T-helper 9 cell (primary cell): Measurements from ENCODE around the gene DCUN1D3.
"Not testable (repeated sequence)": the region's sequence is repeated elsewhere in the genome, so short reads cannot be mapped to it uniquely, and the experiment has no call there.

ENCODE experiments used
- DNase-seq: peaks from one replicate; pipeline ENCODE4 v3.0.0-alpha.2; 2020

DCUN1D3 gene

GRCh38 chr16:20821682-20822081, 78.5 kb downstream of the DCUN1D3 start:
- DNase-seq, result no peak

DNA sequence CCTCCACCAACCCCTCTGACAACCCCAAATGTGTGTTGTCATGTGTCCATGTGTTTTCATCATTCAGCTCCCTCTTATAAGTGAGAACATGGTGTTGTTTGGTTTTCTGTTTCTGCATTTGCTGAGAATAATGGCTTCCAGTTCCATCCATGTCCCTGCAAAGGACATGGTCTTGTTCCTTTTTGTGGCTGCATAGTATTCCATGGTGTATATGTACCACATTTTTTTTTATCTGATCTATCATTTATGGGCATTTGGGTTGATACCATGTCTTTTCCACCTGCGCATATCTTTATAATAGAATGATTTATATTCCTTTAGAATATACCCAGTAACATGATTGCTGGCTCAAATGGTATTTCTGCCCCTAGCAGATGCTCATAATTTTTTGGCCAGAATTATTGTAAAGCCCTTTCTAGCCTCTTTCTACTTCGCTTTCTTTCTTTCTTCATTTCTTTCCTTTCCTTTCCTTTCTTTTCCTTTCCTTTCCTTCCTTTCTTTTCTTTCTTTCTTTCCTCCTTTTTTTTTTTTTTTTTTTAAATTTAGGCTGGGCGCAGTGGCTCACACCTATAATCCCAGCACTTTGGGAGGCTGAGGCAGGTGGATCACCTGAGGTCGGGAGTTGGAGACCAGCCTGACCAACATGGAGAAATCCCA, 81.1 kb downstream of the DCUN1D3 start:
- no peak for DNase-seq

DNA sequence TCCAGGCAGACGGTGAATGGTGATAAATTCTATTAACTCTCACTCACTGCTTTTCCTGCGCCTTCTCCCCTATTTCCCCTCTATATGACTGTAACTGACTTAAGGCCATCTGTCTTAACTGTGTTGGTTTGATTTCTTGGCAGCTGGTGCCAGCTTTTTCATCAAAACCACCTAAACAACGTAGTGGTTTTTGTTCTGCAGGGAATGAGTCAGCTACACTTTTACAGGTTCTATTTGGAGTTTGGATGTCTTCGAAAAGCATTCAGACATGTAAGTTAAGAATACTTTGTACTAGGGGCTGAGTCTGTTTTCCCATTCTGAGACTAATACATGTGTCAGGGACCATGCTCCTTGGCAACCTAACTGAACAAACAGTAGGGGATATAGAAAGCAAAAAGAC, 85.4 kb downstream of the DCUN1D3 start:
- DNase-seq, result no peak

DNA sequence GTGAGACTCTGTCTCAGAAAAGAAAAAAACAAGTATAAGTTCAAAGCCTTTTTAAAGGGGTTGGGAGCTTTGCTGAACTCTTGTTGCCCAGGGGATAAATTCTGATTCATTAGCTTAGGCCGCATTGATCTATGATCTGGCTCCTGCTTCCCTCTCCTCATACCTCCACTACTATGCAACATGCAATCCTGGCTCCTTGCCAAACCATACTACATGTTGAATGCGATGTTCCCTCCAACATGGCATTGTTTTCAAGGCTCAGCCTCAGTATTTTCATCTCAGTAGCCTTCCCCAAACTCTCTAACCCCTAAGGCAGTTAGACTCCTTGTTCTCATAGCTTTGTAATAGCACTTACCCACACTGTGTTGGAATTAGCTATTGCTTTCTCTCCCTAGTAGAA, 87.6 kb downstream of the DCUN1D3 start:
- DNase-seq, result no peak

DNA sequence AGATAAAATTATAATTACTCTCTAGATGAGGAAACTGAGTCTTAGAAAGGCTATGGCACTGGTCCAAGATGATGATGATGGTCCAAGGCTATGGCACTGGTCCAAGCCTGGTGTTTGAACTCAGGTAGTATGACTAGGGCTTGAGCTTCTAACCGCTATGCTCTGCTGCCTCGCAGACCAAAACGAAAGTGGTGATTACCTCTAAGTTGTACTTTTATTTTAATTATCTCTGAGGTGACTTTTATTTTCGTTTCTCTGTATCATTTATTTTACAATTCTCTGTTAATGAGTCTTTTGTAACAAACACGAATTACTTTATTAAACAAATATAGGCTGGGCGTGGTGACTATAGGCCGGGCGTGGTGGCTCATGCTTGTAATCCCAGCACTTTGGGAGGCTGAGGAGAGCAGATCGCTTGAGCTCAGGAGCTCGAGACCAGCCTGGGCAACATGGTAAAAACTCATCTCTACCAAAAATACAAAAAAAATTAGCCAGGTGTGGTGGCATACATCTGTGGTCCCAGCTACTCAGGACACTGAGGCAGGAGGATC, 88.2 kb downstream of the DCUN1D3 start:
- DNase-seq, result no peak

GRCh38 chr16:20807862-20808261, 92.3 kb downstream of the DCUN1D3 start:
- no peak for DNase-seq

GRCh38 chr16:20806168-20807050, 93.7 kb downstream of the DCUN1D3 start, which contains the start of the genes ERI2 and REXO5:
TSS of gene ERI2 (minus strand) at chr16:20806472. CDS start at chr16:20806430, 42 bp downstream.
TSS of gene REXO5 (plus strand) at chr16:20806527. CDS start at chr16:20806954, 427 bp downstream.
- DNase-seq, result peak; percentile 57

DNA sequence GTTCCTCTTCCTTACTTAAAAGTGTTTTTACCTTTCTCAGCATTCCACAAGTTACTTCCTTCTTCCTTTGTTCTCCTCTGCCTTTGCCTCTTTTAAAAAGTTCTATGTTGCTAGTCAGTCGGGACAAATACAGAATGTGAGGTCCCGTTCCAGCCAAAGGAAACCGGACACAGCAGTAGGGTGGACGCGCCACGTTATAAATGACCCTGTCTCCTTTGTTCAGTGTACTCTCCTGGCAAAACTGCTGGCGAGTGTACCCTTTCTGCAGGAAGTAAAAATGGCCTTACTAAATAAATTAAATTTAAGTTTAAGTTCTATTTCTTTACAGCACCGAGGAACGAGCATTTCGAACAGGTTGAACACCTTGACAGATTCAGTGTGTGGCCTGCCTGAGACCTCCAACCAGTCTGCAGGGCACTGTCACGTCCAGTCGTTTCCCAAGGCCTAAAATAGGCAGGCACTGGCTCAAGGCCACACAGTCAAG, 94.4 kb downstream of the DCUN1D3 start:
- DNase-seq, result not testable (repeated sequence)
